Measurements from ENCODE around the gene CD3D.

GRCh38 chr11:118322721-118323120 lies 19.8 kb downstream of the CD3D start:
- TF ChIP-seq CTCF (IDR thresholded peaks at IDR 0.05; ENCODE audit: insufficient read depth, low read length, poor library complexity, severe bottlenecking), result no peak
- no peak for TF ChIP-seq EZH2phosphoT487 (conservative IDR thresholded peaks at IDR 0.05; ENCODE audit: low read length)
